RPMI7951 (cell line): ENCODE results near the gene ARHGAP12. TPM values are rescaled to one million over a fixed set of nuclear protein-coding genes. Genes with fewer than 3 reads are reported as not detected.
A peak's percentile ranks its signal among the peaks of the same experiment; 100 is the strongest.
"Not testable (repeated sequence)": the region's sequence is repeated elsewhere in the genome, so short reads cannot be mapped to it uniquely, and the experiment has no call there.

Experiments
- DNase-seq: peaks from one replicate; pipeline ENCODE4 v3.0.0-alpha.2; 2012; ENCODE audit warnings: low read depth
- total RNA-seq: library from RNA; depleted of rRNA; stranded (reverse); fragments of >200 nt; shearing (Covaris generic); gene quantifications from 2 replicates; pipeline ENCODE4 v1.2.3, GENCODE V29; 2014

Gene ARHGAP12
- total RNA-seq, 1 experiment from 2014 or later: 61.4 TPM

DNA sequence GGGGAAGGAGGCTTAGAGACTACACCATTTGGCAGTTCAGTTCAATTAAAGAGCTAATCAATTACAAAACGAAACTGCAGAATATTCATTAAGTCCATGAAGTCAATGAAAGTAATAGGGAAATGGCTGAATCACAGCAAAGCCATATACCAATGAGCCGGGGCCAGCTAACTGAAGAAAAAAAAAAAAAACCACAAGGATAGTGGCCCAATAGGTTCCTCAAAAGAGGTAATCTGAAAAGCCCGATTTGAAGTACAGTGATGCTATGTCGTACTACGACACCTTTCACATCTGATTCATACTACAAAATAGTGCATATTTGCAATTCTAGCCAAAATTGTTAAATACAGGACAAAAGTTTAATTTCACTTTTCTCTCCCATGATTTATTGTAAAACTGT, 2.5 kb downstream of the ARHGAP12 start:
- DNase-seq: no peak

DNA sequence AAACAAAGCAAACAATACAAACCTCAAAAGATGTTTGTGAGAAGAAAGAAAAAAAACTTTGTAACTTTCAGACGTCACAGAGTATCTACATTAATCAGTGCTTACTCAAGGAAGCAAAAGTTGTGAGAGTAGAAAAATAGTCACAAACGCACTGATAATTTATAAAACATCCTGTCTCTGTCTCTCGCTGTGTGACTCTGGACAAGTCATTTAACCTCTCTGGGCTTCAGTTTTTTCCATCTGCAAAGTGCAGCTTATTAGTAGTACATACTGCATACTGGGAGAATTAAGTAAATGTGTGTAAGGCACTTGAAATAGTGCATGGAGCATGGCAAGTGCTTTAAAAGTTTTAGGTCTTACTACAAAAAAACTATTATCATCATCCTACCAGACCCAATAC, 3.8 kb downstream of the ARHGAP12 start:
- DNase-seq: no peak

DNA sequence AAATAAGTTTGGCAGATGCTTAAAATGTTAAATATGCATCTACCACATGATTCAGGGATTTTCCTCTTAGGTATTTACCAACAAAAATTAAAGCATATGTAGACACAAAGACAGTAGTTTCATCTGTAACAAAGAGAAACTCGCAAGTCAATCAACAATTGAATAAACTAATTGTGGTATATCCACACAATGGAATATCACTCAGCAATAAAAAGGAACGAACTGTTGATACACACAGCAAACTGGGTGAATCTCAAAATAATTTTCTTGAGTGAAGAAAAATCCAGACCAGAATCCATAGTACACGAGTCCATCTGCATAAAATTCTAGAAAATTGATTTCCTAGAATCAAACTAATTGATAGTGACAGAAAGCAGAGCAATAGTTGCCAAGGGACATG, 5.2 kb downstream of the ARHGAP12 start:
- DNase-seq: no peak

DNA sequence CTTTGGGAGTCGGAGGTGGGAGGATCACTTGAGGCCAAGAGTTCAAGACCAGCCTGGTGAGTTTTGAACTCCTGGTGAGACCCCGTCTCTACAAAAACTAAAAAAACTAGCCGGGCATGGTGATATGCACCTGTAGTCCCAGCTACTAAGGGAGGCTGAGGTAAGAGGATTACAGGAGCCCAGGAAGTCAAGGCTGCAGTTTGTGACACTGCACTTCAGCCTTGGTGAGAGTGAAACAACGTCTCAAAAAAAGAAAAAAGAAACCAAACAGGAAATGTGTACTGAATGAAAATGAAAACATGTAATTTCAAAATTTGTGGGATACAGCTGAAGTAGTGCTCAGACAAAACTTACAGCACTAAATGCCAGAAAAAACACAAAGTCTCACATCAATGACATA, 7.6 kb downstream of the ARHGAP12 start:
- no peak for DNase-seq

DNA sequence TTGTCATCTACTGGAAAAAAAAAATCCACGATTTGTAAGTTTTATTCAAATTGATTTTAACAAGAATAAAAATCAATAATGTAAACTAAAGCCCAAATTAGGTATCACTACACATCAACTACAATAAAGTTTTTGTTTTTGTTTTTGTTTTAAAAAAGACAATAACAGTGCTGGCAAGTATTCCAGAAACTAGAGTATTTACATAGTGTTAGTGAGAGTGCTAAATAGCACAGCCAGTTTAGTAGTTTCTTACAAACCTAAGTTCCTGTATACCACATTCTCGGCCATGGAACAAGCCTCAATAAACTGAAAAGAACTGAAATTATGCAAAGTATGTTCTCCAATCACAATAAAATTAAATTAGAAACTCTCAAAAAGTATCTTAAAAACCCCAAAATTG, 8.1 kb downstream of the ARHGAP12 start:
- DNase-seq: no peak

DNA sequence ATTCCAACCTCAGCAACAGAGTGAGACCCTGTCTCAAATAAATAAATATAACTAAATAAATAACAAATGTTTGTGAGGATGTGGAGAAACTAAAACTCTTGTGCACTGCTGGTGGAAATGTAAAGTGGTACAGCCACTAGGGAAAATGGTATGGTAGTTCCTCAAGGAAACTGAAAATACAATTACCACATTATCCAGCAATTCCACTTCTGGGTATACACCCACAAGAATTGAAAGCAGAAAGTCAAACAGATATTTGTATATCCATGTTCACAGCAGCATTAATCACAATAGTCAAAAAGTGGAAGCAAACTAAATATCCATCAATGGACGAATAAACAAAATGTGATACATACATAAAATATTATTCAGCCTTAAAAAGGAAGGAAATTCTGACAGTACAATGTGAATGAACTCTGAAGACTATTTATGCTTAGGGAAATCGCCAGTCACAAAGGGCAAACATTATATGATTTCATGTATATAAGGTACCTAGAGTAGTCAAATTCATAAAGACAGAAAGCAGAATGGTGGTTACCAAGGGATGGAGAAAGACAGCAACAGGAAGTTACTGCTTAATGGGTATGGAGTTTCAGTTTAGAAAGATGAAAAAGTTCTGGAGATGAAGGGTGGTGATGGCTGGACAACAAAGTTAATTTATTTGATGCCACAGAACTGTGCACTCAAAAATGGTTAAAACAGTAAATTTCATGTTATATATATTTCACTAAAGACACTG, 9.8 kb downstream of the ARHGAP12 start:
- DNase-seq: no peak

DNA sequence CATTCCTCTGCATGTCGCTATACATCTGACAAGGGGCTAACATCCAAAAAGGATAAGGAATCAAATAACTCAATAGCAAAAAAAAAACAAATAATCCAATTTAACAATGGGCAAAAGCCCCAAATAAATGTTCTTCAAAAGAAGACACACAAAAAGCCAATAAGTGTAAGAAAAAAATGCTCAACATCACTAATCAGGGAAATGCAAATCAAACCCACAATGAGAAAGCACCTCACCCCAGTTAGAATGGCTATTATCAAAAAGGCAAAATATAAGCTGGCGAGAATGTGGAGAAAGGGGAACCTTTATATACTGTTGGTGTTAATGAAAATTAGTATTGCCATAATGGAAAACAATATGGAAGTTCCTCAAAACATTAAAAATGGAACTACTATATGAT, 14.3 kb downstream of the ARHGAP12 start:
- DNase-seq: no peak

DNA sequence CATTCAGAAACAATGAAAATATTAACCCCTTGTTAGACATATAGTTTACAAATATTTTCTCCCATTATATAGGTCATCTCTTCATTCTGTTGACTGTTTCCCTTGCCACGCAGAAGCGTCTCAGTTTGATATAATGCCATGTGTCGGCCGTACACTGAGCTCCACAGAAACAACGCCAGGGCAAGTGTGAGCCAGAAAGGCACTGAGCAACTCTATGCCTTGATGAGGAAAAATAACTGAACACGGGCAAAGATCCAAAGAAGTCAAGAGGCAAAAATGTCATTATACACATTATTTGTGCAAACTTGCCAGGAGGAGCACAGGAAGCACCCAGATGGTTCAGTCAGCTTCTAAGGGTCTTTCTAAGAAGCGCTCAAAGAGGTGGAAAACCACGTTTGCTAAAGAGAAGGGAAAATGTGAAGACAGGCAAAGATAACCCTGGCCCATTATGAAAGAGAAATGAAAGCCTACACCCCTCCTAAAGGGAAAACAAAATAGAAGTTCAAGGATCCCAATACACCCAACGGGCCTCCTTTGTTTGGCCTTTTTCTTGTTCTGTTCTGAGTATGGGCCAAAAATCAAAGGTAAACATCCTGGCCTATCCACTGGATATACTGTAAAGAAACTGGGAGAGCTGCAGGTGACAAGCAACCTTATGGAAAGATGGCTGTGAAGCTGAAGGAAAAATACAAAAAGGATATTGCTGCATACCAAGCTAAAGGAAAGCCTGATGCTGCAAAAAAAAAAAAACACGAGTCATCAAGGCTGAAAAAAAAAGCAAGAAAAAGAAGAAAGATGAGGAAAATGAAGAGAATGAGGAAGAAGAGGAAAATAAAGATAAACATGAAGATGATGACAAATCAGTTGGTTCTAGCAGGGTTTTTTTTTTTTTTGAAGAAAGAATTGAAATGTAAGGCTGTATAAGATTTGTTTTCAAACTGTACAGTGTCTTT, 15.5 kb downstream of the ARHGAP12 start:
- DNase-seq: no peak

DNA sequence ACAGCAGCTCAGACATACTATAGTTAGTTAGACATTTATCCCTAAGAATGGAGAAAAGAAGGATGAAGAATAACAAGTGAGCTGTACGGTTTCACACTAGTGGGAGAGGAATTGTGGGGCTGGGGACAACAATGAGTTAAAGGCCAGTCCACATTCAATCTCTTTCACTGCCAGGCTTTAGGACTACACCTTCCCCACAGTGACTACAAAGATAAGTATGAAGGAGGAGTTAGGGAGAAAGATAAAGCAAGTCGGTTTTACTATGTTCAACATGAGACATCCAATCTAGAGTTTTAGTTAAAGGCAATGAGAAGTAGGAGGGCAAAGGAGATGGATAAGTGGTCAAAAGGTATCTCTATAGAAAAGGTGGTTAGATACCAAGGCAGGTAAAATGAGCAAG, 16.3 kb downstream of the ARHGAP12 start:
- no peak for DNase-seq

DNA sequence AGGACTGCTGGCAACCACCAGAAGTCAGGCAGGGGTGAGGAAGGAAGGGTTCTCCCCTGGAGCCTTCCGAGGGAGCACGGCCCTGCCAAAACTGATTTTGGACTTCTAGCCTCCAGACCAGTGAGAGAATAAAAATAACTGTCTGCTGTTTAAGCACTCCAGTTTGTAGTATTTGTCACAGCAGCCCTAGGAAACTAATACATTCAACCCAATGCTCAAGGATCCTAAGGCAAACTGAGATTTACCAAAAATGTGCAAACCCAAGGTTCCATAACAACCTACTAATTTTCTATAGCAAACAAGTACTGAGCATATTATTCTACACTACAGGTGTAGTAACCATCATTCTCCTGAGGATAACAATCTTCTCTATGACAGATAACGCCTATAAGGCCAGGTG, 18.6 kb downstream of the ARHGAP12 start:
- DNase-seq: no peak

DNA sequence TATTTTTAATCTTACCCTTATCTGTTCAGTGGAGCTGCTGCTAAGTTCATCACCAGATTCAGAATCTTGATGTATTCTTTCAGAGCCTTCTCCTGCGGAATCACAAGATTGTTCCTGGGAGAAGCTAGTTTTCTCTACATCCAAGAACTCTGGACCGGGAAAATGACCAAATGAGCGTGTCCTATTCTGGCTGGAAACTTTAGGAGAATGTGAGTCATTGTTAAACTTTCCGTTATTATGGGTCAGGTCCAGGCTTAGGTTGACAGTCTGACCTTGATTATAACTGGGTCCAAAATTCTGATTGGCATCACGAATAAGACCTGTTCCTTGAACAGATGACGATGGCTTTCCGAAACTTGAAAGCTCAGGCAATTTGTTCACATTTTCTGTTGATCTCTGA, 20.5 kb downstream of the ARHGAP12 start:
- peak; percentile 50 for DNase-seq

DNA sequence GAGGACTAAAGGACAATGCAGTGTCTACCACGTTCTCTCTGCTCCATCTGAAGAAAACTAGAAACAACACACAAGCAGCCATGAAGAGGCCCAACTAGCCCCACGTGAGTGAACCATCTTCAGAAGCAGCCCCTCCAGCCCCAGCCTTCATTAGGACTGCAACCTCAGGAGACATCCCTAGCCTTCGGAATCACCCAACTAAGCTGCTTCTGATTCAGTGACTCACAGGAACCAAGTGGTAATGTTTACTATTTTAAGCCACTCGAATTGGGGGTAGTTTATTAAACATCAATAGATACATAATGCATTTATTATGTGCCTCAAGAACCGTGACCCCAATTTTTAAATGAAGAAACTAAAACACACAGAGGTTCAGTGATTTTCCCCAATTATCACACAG, 22.6 kb downstream of the ARHGAP12 start:
- DNase-seq: no peak

DNA sequence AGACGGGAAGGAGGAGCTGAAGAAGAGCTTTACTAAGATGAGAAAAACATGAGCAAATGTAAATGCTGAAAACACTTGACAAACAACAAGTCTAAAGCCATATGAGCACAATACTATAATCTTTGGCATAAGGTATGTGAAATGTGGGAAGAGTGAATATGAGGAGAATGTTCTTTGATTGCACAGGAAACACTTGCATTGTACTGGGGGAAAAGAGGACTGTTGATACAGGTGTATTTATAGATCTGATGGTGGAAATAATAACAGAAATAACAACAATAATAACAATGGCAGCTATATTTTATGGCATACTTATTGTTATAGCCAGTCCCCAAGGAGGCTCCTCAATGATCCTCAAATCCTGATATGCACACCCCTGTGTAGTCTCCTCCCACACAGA, 23.0 kb downstream of the ARHGAP12 start:
- no peak for DNase-seq

DNA sequence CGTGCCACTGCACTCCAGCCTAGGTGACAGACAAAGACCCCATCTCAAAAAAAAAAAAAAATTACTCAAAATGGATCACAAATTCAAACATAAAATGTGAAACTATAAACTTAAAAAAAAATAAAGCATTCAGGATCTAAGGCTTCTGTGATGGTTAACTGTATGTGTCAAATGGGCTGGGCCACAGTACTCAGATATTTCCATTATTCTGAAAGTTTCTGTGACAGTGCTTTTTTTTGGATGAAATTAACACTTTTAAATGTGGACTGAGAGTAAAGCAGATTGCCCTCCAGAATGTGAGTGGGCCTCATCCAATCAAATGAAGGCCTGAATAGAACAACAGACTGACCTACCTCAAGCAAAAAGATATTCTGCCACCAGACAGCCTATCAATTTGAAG, 26.0 kb downstream of the ARHGAP12 start:
- no peak for DNase-seq

DNA sequence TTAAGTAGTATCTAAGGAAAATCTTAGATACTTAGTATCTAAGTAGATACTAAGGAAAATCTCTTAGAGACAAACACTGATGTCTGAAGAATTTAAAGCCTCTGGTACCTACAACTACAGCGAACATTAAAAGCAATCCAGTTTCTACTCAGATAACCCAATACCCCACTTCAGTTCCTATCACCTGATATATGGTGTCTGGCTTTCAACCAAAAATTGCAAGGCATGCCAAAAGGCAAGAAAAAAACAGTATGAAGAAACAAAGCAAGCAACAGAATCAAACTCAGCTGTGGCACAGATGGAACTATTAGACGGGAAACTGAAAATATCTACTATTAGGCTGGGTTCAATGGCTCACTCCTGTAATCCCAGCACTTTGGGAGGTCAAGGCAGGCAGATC, 31.1 kb downstream of the ARHGAP12 start:
- DNase-seq: peak; percentile 63

DNA sequence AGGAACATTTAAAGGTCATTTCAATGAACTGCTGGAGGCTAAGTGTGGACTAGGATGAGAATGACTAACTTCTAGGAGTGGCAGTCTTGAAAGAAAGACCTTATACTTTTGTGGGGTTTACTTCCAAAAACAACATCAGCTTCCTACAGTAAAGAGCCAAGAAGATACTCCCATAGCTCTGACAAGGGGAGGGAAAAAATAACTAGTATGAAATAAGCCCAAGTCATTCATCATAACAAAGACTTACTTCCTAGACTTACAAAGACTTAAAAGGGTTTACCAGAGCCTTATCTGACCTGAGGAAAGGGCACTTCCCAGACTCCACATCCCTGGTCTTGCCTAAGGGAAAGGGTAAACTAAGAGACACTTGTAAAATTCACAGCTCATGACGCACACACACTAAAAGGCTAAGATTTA, 31.7 kb downstream of the ARHGAP12 start:
- peak; percentile 91 for DNase-seq

DNA sequence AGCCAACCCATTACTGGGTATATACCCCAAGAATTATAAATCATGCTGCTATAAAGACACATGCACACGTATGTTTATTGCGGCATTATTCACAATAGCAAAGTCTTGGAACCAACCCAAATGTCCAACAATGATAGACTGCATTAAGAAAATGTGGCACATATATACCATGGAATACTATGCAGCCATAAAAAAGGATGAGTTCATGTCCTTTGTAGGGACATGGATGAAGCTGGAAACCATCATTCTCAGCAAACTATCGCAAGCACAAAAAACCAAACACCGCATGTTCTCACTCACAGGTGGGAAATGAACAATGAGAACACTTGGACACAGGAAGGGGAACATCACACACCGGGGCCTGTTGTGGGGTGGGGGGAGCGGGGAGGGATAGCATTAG, 32.9 kb downstream of the ARHGAP12 start:
- not testable (repeated sequence) for DNase-seq

DNA sequence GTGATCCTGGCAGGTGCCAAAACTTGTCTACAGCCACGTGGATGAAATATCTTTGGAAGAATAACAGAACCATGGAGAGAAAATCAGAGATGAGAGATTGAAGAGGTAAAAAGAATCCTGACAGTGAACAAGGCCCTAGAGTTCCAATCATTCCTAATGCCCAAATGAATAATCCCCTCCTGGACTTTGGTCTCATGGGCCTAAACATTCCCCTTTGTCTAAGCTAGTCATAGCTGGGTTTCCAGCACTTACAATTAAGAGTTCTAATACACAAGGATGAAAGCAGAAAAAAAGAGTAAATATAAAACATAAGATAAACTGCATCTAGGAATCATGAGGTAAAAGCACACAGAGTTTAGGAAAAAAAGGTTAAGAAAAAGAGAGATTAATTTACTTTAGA, 40.2 kb downstream of the ARHGAP12 start:
- DNase-seq: no peak

DNA sequence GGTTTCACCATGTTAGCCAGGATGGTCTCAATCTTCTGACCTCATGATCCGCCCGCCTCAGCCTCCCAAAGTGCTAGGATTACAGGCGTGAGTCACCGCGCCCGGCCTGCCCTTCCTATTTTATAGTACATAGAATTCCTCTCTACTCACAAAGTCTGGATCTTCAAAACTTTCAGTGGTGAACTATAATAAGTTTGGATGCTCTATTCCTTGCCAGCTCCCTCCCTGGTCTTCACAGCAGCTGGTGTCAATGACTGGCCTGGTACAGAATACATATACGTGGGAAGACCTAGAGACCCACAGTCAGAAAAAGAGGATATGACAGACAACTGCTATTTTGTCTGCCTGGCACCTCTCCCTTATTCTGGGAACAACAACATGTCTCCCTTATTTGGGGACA, 40.8 kb downstream of the ARHGAP12 start:
- no peak for DNase-seq

DNA sequence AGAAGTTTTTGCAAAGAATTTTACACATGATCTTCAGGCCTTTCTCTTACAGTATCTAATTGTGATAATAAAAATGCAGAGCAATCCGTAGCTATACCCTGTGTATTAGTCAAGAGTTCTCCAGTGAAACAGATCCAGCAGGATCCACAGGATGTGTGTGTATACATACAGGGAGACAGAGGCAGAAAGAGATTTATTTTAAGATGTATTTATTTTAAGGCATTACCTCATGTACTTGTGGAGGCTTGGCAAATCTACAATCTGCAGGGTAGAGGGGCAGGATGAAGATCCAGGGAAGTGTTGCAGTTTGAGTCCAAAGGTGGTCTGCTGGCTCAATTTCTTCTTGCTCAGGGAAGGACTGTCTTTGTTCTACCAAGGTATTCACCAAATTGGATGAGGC, 41.7 kb downstream of the ARHGAP12 start:
- no peak for DNase-seq

DNA sequence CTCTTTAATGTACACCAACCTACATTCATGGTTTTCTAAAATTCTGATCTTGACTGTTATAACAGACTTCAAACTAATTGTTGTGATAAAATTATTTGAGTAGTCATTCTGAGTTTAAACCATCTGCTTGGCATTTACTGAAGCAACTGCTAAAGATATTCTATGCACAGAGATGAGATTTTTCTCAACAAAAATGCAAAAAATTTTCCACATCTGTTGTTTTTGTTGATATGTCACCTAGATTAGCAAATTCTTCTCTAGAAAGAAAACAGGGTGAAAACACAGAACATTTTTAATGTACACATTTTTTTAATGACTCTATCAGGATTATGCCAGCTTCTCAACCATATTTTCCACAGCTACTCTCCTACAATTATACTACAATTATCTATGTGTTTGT, 42.7 kb downstream of the ARHGAP12 start:
- no peak for DNase-seq

DNA sequence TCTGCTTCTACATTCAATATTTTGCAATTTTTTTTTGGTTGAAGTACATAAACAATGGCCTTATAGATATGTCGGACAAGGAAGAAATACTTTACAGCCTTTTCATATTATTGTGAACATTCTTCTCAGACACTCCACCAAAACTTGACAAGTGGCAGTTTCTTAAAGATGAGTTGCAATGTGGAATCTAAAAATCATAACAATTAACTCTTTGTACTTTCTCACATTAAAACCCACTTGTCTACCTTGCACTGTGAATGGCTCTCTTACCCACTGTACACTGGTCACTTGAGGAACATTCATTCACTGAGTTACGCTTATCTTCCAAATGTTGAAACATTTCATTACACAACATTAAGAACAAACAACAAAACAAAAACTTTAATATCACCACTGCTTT, 44.2 kb downstream of the ARHGAP12 start:
- DNase-seq: no peak

DNA sequence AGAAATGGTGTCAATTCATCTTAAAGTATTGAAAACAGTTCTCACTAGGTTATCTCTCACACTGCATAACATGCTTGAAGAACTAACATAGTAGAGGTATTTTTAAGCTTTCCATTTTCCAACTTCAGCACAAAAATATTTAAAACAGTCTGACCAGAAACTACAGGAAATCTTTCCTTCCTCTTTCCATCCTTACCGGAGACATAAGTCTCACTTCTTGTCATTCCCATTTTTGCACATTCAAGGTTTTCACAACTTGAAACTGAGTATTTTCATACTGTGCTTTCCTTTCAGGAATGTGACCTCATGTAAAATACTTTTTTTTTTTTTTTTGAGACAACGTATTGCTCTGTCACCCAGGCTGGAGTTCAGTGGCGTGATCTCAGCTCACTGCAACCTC, 45.2 kb downstream of the ARHGAP12 start:
- no peak for DNase-seq
